Endometrial microvascular endothelial cells (primary cell): Measurements from ENCODE around the gene CDH4. TPM values are rescaled to one million over a fixed set of nuclear protein-coding genes. Genes with fewer than 3 reads are reported as not detected.

Source experiments
- in situ Hi-C: cut with HindIII; loops from 2 replicates; pipeline ENCODE4 v1.10.0; 2017; ENCODE audit warnings: low sequenced_read_pairs, low pct_unique_long_range_greater_than_20kb; ENCODE audit errors: inconsistent ontology term
- total RNA-seq: library from RNA; depleted of rRNA; stranded (reverse); fragments of >200 nt; gene quantifications from one replicate; pipeline ENCODE4 v1.2.3, GENCODE V29; 2015; ENCODE audit errors: inconsistent ontology term

Gene CDH4
- total RNA-seq, 1 donor from 2014 or later, result 31.2 TPM

- in situ Hi-C loops, result no loop called here
These were observed 230.2 kb downstream of the CDH4 start for GRCh38 chr20:61482056-61482887.

GRCh38 chr20:61482901-61483300 lies 230.8 kb downstream of the CDH4 start:
- in situ Hi-C loops, result no loop called here

- in situ Hi-C loops, result no loop called here
These were observed 231.4 kb downstream of the CDH4 start for GRCh38 chr20:61483336-61484067.

DNA sequence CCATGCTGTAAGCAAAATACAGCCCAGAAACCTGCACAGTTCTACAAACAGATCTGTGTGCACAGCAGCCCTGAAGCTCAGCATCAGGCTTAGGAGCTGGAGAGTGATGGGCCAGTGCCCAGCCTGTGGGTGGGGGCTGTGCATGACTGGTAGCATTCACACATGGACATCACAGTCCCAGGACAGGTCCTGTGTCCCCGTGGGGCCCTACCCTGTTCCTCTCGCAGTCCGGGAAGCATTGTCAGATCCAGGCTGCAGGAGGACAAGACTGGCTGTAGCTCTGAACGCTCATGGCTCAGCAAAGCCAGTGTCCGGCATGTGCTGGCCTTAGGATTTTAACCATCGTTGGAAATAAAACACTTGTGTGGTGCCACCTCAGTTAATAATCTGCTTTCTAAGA lies 234.1 kb downstream of the CDH4 start:
- in situ Hi-C loops, result no loop called here

DNA sequence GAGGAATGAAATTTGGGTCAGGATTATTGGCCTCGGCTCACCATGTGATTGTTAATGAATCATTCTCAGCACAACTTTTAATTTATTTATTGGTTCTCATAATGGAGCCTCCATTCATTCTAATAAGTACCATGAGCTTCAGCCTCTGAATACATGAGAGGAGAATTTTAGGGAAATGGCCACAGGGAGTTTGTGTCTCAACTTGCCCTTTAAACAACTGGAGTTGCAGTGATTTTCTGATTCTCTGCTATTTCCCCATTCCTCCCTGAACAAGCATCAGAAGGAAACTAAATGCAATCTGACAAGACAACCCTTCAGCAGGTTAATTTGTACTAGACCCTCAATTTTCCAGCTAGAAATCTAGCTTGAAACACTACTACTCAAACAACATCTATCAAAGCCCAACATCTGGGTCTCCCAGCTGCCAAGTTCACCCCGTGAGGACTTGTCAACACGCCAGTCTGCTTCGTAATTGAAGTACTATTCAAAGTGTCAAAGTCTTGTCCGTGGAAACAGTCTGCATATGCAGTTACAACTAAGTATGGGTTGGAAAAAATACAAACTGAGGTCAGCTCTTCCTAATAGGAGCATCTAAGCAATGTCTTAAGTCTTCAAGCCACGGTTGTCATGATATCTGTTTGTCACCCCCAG lies 235.4 kb downstream of the CDH4 start:
- in situ Hi-C loops, result no loop called here

DNA sequence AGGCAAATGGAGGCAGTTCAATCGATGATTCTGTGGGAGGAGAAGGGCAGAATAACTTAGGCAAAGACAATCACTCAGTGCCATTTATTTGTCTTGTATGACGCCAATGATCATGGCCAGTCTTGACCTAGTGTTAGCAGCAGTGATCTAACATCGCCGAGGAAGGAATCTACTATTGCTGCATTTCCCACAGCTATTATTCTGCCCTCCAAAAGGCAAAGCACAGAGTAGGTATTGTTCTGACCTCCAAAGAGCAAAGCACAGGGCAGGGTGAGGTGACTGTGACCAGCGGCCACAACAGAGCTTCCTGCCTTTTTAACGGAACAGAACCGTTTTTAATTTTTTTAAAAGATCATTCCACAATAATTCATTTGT lies 235.9 kb downstream of the CDH4 start:
- in situ Hi-C loops, result no loop called here

- in situ Hi-C loops, result no loop called here
These were observed 238.7 kb downstream of the CDH4 start for GRCh38 chr20:61490721-61491120.

DNA sequence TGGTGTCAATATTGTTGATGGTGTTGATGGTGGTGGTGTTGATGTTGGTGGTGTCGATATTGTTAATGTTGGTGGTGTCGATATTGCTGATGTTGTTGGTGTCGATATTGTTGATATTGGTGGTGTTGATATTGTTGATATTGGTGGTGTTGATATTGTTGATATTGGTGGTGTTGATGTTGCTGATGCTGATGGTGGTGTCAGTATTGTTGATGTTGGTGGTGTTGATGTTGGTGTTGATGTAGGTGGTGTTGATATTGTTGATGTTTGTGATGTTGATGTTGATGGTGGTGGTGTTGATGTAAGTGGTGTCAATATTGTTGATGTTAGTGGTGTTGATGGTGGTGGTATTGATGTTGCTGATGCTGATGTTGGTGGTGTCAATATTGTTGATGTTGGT lies 240.0 kb downstream of the CDH4 start:
- in situ Hi-C loops, result no loop called here

DNA sequence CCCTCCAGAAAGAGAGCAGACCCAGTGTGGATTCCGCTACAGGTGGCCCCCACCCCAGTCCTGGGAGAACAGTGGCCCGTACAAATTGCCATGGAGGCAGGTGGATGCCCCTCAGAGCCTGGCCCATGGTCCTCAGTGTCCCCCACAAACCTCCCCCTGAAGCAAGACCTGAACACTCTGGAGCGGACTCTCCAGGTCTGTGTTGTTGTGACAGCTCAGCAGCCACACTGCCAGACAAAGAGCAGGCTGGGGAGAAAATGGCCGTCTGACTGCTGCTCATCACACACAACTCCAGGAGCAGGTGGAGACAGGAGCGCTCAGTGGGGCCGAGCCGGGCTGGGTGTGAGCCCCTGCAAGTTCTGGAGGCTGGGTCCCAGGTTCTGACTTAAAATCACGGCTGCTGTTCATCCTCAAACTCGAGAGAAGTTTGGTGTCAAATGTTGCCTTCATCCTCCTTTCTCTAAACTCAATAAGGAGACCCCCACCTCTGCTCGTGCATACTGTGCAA lies 241.8 kb downstream of the CDH4 start:
- in situ Hi-C loops, result no loop called here

DNA sequence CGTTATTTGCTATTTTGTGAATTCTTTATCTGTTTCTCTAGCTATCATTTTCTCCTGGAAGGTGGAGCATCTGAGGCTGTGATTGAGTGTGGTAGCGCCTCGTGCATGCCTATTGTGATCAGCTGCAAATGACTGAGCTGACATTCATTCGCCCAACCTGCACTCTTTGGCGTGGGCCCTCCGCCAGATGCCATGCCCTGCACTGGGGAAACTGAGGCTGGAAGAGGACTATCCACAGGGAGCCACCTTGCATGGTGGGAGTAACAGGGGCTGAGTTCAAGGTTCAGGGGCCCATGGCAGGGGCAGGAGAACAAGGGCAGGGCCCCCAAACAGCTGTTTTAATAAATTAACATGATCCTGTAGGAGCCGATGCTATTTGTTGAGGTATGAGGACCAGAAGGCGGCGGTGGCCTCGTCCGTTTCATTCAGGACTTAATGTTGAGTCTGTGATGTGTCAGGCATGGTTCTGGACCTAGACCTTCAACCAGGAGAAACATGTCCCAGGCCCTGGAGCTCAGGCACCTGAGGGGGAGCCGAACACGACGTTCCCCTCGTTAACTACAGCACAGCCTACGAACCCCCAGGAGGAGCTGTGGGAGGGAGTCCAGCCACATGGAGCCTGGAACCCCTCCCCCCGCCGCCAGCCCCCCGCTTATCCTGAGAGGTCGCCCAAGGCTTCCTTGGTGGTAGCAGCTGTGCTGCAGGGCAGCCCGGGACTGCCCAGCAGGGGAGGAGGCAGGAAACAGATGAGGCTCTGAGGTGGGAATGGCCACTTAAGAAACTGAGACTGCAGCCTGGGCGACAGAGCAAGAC lies 242.9 kb downstream of the CDH4 start:
- in situ Hi-C loops, result no loop called here

DNA sequence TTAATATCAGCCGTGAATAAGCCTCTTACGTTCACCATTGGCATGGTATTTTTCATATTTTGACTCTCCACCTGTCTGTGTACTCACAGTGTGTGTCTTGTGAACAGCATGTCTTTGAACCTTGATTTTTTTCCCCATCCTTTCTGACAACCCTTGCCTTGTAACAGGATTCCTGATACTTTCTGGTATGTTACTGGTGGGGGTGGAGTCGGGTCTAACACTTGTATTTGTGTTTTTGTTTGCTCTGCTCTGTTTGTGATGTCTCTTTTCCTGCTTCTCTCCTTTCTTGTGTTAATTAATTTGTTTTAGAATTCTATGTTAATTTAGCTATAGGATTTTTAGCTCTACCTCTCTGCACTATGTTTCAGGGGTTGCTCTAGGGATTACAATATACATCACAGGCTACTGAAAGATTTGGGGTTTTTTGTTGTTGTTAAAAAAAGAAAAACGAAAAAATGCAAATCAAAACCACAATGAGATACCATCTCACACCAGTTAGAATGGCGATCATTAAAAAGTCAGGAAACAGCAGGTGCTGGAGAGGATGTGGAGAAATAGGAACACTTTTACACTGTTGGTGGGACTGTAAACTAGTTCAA lies 245.1 kb downstream of the CDH4 start:
- in situ Hi-C loops, result no loop called here

DNA sequence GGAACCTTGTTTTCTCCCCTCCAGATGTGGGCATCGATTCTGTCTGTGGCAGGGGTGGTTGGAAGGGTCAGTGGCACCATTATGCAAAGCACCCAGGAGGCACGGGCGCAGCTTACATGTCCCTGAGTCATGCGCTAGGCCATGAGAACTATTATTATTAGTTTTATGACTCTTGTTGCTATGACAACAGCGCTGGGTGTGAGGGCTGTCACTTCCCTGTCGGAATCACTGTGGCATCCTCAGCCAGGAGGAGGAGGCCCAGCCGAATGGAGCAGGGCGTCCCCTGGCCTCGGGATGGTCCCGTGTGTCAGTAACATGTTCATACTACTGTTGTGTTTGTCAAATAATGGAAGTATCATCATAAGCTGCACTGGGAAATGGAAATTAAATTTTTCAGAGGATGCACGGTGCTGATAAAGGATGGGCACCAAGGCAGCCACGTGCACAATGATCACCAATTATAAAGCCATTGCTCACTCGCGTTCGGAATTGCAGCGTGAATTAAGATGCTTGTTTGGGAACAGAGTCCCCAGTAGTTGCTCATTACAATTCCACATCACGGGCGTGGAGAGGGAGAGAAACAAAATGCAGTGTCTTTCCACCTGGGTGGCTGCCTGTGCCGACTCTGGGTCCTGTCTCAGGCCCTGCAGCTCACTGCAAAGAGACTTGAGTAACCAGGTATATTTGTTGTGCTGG lies 247.9 kb downstream of the CDH4 start:
- in situ Hi-C loops, result no loop called here

DNA sequence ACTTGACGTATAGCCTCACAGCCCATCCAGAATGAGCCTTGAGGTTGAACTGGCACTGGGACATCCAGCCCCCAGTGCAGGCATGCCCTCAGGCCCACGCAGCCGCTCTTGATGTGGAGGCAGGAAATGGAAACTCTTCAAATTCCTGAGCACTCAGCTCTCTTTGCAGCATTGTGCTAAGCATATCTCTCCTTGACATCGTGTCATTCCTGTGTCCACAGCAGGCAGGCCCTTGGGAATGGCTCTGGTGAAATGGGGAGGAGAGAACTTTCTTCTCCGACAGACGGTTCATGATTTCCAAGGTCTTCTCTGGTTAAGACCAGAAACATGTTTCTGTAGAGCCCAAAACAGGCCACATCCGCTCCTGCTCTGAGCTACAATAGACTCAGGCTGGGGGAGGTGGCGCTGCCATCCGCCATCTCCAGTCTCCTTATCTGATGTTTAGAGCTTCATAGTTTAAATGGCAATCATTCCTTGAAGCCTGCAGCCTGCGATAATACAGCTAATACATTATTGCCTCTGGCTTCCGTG lies 248.8 kb downstream of the CDH4 start:
- in situ Hi-C loops, result no loop called here

- in situ Hi-C loops, result no loop called here
These were observed 250.4 kb downstream of the CDH4 start for GRCh38 chr20:61502433-61502832.

DNA sequence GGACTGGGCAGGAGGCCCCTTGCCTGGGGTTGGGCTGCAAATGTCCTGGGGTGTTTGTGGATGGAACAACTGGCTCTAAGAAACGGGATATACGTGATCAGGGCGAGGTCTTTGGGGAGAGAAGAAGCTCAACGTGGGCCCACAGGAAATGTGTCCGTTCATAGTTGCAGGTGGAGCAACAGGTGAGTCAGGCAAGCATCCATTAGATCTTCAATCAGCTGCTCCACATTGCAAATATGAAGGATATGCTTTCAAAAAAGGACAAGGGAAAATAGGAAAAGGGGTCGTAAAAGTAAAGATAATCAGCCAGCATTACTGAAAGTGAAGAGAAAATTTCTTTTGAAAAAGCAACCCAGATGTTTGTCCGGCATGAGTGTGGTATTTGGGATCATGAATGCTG lies 251.0 kb downstream of the CDH4 start:
- in situ Hi-C loops, result no loop called here

DNA sequence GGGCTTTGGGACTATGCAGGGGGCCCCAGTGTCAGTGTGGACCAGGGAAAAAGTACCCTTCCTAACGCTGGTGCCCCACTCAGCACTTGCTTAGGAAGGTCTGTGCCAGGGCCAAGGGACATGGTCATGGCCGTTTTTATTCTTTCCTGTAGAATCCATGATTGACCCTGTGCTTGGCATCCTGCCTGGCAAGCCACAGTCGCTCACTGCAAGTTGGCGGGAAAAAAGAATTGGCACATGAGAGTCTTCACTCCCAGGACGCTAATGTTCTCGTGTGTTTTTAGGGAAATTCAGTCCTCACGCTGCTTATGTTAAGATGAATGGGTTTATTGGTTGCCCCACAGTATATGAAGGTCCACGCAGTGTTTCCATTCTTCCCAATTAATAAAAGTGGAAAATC lies 253.4 kb downstream of the CDH4 start:
- in situ Hi-C loops, result no loop called here

DNA sequence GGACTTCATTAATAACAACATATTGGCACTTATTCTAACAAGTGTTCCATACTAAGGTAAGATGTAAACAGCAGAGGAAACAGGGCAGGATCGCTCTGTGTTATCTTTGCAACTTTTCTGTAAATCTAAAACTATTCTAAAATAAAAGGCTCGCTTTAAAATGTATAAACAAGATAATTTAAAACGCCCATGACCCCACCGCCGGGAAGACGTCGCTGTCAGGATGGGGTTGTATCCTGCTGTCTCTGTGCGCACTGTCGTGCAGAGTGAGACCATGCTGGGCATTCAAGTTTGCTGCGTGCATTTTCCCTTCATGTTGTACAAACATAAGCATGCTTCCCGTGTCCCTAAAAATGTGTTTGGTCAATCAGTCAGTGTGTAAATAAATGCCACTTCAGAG lies 255.7 kb downstream of the CDH4 start:
- in situ Hi-C loops, result no loop called here
